Thoracic aorta (tissue), 2 donors: ENCODE data around the gene SMC3. TPM values are rescaled to one million over a fixed set of nuclear protein-coding genes. Genes with fewer than 3 reads are reported as not detected.
"Not testable (repeated sequence)": the region's sequence is repeated elsewhere in the genome, so short reads cannot be mapped to it uniquely, and the experiment has no call there.

Experiments used
- ATAC-seq: fragments of 150-250 bp; one replicate; pipeline ENCODE4 v1.8.0; 2017; ENCODE audit warnings: low read depth; ENCODE audit not compliant: insufficient number of reproducible peaks, low FRiP score
- DNase-seq: peaks from one replicate; pipeline ENCODE4 v3.0.0-alpha.2; 2020; ENCODE audit warnings: low spot score
- H3K27ac ChIP-seq, 2 donors: fragments of 200-600 bp; sonication (generic); 1 replicate in 1 of 2; 2 replicates in 1 of 2; pipeline ENCODE4 v1.5.1; 2016; ENCODE audit warnings: mild to moderate bottlenecking in 2 of 2, moderate library complexity in 2 of 2
- H3K27me3 ChIP-seq: fragments of 200-600 bp; sonication (generic); replicated peaks from 2 replicates; pipeline ENCODE4 v1.6.0; 2016; ENCODE audit warnings: mild to moderate bottlenecking; ENCODE audit not compliant: insufficient read depth
- H3K36me3 ChIP-seq: fragments of 200-600 bp; sonication (generic); one replicate; pipeline ENCODE4 v1.5.1; 2016
- H3K4me1 ChIP-seq, 2 donors: fragments of 200-600 bp; sonication (generic); 1 replicate in 1 of 2; 2 replicates in 1 of 2; pipeline versions ENCODE4 v1.5.1 to v1.6.0; 2016; ENCODE audit warnings: low read depth in 2 of 2, mild to moderate bottlenecking in 1 of 2; ENCODE audit not compliant: control insufficient read depth in 1 of 2
- H3K4me3 ChIP-seq: fragments of 200-600 bp; sonication (generic); 2 replicates; pipeline ENCODE4 v1.5.1; 2016; ENCODE audit warnings: mild to moderate bottlenecking
- H3K9me3 ChIP-seq: fragments of 200-600 bp; sonication (generic); 2 replicates; pipeline ENCODE4 v1.5.1; 2016
- total RNA-seq, 2 donors: library from RNA; depleted of rRNA; stranded (reverse); fragments of >200 nt; gene quantifications; one replicate each; pipeline versions ENCODE4 v1.1.0 to v1.2.3, GENCODE V29; 2016
- TF ChIP-seq, protein P1 (sequence below): fragments of 200-600 bp; sonication (generic); IDR thresholded peaks from one replicate; pipeline ENCODE4 v1.5.1; 2019; ENCODE audit warnings: antibody characterized with exemption

SMC3 gene
- total RNA-seq, 2 donors from 2014 or later: 19.8 to 32.7 TPM

DNA sequence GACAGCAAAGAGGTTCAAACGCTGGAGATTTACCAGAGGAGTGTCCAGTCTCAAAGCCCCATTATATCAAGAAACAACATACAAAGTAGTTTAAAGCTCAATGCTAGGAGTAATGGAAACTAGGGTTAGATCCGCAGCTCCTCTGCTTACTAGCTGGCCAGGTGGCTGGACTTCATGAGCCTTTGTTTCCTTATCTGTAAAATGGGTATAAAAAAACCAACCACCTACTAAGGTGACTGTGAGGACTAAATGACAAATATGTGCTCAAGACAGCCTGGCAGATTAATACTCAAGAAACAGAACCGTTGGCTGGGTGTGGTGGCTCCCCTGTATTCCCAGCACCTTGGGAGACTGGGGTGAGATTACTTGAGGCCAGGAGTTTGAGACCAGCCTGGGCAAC is 70.8 kb downstream of the SMC3 start:
- H3K27ac ChIP-seq: peak overlapping the region; percentile 68 to 77

DNA sequence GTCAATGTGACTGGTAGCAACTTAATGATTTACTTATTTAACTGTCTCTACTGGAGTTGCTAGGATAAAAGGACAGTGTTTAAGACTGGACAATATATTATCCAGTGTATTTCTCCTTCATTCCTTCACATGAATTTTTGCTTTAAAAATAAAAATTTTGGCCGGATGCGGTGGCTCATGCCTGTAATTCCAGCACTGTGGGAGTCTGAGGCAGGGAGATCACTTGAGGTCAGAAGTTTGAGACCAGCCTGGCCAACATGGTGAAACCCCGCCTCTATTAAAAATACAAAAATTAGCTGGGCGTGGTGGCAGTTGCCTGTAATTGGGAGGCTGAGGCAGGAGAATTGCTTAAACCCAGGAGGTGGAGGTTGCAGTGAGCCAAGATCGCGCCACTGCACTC is 71.6 kb downstream of the SMC3 start:
- H3K27ac ChIP-seq, DNase-seq, H3K4me3 ChIP-seq, H3K36me3 ChIP-seq, H3K9me3 ChIP-seq, H3K27me3 ChIP-seq, ATAC-seq: not testable (repeated sequence)
- H3K4me1 ChIP-seq: peaks cover 17 to 42% of the 10 kb centered on the region in 2 donors

More for the DNA sequence above, 70.8 kb downstream of the SMC3 start:
- no peaks in the 10 kb centered on the region for H3K9me3 ChIP-seq
- H3K27me3 ChIP-seq: no peaks in the 10 kb centered on the region
- DNase-seq (no peak), ATAC-seq (no peak)
- H3K36me3 ChIP-seq: no peaks in the 10 kb centered on the region
- no peak overlapping the region for H3K4me3 ChIP-seq
- H3K4me1 ChIP-seq: peaks cover 17 to 39% of the 10 kb centered on the region in 2 donors
- TF ChIP-seq, protein P1, sequence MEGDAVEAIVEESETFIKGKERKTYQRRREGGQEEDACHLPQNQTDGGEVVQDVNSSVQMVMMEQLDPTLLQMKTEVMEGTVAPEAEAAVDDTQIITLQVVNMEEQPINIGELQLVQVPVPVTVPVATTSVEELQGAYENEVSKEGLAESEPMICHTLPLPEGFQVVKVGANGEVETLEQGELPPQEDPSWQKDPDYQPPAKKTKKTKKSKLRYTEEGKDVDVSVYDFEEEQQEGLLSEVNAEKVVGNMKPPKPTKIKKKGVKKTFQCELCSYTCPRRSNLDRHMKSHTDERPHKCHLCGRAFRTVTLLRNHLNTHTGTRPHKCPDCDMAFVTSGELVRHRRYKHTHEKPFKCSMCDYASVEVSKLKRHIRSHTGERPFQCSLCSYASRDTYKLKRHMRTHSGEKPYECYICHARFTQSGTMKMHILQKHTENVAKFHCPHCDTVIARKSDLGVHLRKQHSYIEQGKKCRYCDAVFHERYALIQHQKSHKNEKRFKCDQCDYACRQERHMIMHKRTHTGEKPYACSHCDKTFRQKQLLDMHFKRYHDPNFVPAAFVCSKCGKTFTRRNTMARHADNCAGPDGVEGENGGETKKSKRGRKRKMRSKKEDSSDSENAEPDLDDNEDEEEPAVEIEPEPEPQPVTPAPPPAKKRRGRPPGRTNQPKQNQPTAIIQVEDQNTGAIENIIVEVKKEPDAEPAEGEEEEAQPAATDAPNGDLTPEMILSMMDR: no peak

DNA sequence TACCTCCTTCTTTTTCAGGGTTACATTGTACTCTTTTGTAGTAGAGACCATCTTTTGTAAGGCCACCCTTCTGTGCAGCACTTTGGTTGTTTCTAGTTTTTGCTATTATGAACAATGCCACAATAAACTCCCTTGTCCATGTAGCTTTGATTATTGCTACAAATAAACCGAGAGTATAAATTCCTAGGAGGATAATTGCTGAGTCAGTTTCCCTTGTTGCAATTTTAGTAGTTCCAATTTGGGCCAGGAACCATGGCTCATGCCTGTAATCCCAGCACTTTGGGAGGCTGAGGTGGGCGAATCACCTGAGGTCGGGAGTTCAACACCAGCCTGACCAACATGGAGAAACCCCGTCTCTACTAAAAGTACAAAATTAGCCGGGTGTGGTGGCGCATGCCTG is 72.4 kb downstream of the SMC3 start:
- ATAC-seq, H3K4me3 ChIP-seq, H3K9me3 ChIP-seq, H3K27ac ChIP-seq, H3K36me3 ChIP-seq, DNase-seq, H3K27me3 ChIP-seq: not testable (repeated sequence)
- peaks cover 13 to 45% of the 10 kb centered on the region in 2 donors for H3K4me1 ChIP-seq

DNA sequence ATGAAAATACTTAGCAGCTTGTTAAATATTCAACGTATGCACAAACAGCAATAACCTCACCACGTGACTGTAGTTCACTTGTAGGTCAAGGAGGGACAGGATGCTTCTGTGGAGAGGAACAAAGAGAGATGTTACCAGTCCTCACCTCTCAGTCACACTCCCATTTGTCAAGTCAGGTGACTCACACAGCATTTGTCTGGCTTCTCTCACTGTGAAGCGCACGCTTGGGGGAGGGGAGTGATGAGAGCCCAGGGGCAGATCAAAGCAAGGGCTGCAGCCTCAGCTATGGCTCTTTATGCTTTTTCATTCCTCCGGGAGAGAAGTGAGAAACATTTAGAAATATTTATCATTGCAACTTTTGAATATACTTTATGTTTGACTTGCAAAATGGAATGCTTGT is 73.8 kb downstream of the SMC3 start:
- Histone ChIP-seq H3K27me3 (no peaks in the 10 kb centered on the region), H3K9me3 (no peaks in the 10 kb centered on the region), H3K4me1 (peaks cover 10 to 40% of the 10 kb centered on the region in 2 donors), H3K36me3 (no peaks in the 10 kb centered on the region), H3K4me3 (no peak overlapping the region), H3K27ac (no peak overlapping the region)
- DNase-seq: no peak
- TF ChIP-seq, protein P1: no peak
- ATAC-seq: no peak

DNA sequence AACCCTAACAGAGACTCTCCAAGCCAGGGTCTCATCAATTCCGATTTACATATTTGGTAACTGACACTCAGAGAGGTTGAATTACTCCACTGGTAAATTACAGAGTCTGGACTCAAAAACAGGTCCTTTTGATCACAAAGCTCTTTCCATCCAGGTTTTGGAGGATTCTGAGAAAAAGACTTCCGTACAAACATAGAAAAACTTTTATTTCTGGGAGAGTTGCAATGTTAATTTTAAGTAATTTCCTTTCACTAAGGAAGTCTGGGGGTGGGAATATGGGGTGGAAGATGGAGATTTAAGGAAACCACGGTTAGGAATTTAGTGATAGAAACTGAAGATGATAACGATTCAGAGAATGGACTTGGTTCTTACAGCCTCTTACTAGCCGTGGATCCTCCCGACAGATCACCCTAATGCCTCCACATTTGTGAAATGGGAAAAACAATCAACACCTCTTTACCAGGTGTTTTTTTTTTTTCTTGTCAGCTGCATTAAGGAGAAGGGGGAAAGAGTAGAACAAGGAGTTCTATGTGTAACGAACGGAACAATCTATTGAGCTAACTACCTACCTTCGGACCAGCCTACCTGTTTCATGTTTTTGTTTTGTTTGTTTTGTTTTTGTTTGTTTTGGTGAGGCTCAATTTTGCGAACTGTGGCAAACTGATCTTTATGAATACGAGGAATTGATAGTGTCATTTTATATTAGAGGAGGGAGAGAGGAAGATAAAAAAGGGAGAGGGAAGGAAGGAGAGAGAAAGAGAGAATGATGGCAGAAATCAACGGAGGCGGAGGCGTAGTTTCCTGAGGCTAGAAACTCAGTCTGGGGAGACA is 74.9 kb downstream of the SMC3 start:
- no peaks in the 10 kb centered on the region for H3K9me3 ChIP-seq
- H3K4me1 ChIP-seq: peaks cover 3 to 29% of the 10 kb centered on the region in 2 donors
- TF ChIP-seq, protein P1: no peak
- DNase-seq: no peak
- H3K36me3 ChIP-seq: no peaks in the 10 kb centered on the region
- H3K27ac ChIP-seq: no peak overlapping the region
- ATAC-seq: no peak
- no peak overlapping the region for H3K4me3 ChIP-seq
- no peaks in the 10 kb centered on the region for H3K27me3 ChIP-seq

DNA sequence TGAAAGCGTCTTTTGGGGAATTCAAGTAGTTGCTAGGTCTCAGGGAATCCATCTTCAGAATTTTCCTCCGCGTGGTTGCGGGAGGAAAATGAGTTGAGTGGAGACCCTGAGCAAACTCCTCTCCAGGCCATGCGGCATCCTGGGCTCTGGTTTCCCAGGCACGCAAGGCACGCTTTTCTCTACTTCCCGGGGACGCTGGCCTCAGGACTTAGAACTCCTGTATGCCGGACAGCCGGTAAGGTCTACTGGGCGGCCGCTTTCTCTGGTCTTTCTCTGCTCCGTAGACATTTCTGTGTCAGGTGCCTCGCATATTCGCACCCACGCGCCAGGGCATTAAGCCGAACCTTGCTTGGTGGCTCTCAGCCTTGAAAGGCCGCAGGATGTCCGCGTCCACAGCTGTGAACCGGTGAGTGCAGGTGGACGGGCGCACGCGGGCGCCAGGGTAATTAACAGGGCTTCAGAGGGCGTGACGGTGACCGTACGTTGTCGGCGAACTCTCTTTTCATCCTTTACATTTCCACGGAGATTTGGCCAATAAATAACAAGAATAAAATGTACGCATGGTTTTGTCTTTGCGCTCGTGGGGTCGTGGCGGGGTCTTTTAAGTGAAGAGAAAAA is 75.6 kb downstream of the SMC3 start:
- Histone ChIP-seq H3K36me3 (no peaks in the 10 kb centered on the region), H3K9me3 (no peaks in the 10 kb centered on the region), H3K4me1 (peaks cover 0 to 21% of the 10 kb centered on the region in 2 donors), H3K27ac (peak overlapping the region in 1 of 2 donors; percentile 78), H3K27me3 (no peaks in the 10 kb centered on the region), H3K4me3 (peak overlapping the region; percentile 87)
- DNase-seq (no peak), ATAC-seq (no peak)
- TF ChIP-seq, protein P1: no peak
